ENCODE measurements around the gene OTOP2.

- no peak for TF ChIP-seq EZH2 (IDR thresholded peaks at IDR 0.05; ENCODE audit: borderline replicate concordance, low read depth, low read length, severe bottlenecking)
- TF ChIP-seq CTCF (IDR thresholded peaks at IDR 0.05; ENCODE audit: borderline replicate concordance, extremely low read depth, low read length, poor library complexity, severe bottlenecking) = no peak
These were observed 33.5 kb upstream of the OTOP2 start for GRCh38 chr17:74890554-74890953.

Measured in DND-41 (cell line).